NCI-H748 (cell line): ENCODE results near the gene ARHGAP30.
A peak's percentile ranks its signal among the peaks of the same experiment; 100 is the strongest.
"Not testable (repeated sequence)": the region's sequence is repeated elsewhere in the genome, so short reads cannot be mapped to it uniquely, and the experiment has no call there.

Experiments used
- DNase-seq: peaks from one replicate; lab custom pipeline; 2025; ENCODE audit not compliant: unreplicated experiment; lab: John Stamatoyannopoulos, UW

Gene ARHGAP30

GRCh38 chr1:161018631-161018930 lies 51.1 kb downstream of the ARHGAP30 start:
- DNase-seq = no peak

- no peak for DNase-seq
Measured at GRCh38 chr1:161017756-161018630, 51.7 kb downstream of the ARHGAP30 start.

GRCh38 chr1:161017181-161017580 lies 52.5 kb downstream of the ARHGAP30 start:
- not testable (repeated sequence) for DNase-seq

- DNase-seq = not testable (repeated sequence)
Measured at GRCh38 chr1:161016683-161017082, 53.0 kb downstream of the ARHGAP30 start.

- no peak for DNase-seq
Measured at GRCh38 chr1:161013488-161014230, 56.0 kb downstream of the ARHGAP30 start.

GRCh38 chr1:161013131-161013487 lies 56.6 kb downstream of the ARHGAP30 start:
- no peak for DNase-seq

GRCh38 chr1:161012420-161012819 lies 57.3 kb downstream of the ARHGAP30 start:
- no peak for DNase-seq

- no peak for DNase-seq
Measured at GRCh38 chr1:161009602-161010211, 60.0 kb downstream of the ARHGAP30 start.

- no peak for DNase-seq
Measured at GRCh38 chr1:161008869-161009510, 60.7 kb downstream of the ARHGAP30 start.

- DNase-seq = no peak
Measured at GRCh38 chr1:161007369-161007768, 62.3 kb downstream of the ARHGAP30 start.

GRCh38 chr1:161006563-161006962 lies 63.1 kb downstream of the ARHGAP30 start:
- no peak for DNase-seq

GRCh38 chr1:161001525-161001924 lies 68.2 kb downstream of the ARHGAP30 start:
- no peak for DNase-seq

- DNase-seq = no peak
Measured at GRCh38 chr1:161000736-161001480, 68.8 kb downstream of the ARHGAP30 start.

- no peak for DNase-seq
Measured at GRCh38 chr1:160999376-160999775, 70.3 kb downstream of the ARHGAP30 start.

GRCh38 chr1:160997323-160998038 lies 72.2 kb downstream of the ARHGAP30 start:
- peak; percentile 24 for DNase-seq
